Daoy (cell line): Measurements from ENCODE around the gene LRP1B. TPM values are rescaled to one million over a fixed set of nuclear protein-coding genes. Genes with fewer than 3 reads are reported as not detected.

Experiments
- DNase-seq: peaks from one replicate; pipeline ENCODE4 v3.0.0-alpha.2; 2015; ENCODE audit warnings: low read depth
- total RNA-seq: library from RNA; depleted of rRNA; stranded (reverse); fragments of >200 nt; shearing (Covaris generic); gene quantifications from 2 replicates; pipeline ENCODE4 v1.2.3, GENCODE V29; 2014

Gene LRP1B
- total RNA-seq, 1 experiment from 2014 or later, result not detected

GRCh38 chr2:141151611-141152286, 979.1 kb downstream of the LRP1B start:
- DNase-seq, result no peak

DNA sequence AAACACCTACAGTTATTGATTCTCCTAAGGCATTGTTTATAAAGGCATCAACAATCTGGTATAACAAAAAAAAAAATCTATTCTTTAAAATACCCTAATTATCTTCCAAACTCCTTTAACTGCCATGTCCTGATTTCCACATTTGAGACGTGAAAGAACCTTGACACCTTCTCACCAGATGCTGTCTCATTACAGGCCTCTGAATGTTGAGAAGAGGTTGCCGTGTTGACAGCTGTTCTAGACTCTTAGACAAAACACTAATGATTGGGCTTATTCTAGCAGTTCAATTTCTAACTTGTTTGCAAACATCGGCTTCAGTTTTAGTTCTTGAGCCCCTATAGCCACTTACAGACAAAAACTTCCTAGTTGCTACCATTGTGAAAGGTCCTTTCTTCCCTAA, 988.8 kb downstream of the LRP1B start:
- no peak for DNase-seq

- DNase-seq, result no peak
Observed at GRCh38 chr2:141137122-141137693, 993.6 kb downstream of the LRP1B start.

DNA sequence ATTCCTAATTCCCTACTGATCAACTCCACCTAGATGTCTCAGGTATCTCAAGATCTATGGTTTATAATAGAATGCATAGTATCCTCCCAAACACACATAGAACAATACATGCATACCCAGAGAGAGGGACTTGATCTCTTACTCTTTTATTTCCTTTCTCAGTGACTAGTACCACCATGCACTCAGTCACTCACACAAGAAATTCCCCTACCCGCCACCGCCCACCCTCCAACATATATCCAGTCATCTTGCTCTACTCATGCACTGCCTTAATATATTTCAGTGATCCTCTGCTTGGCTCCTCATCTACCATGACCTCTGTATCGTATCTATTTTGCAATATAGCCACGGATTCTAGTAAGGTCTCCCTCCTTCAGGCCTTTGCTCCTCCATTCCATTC, 996.9 kb downstream of the LRP1B start:
- no peak for DNase-seq

- DNase-seq, result no peak
Observed at GRCh38 chr2:141125432-141125831, 1005.4 kb downstream of the LRP1B start.

- DNase-seq, result no peak
Observed at GRCh38 chr2:141118836-141119235, 1012.0 kb downstream of the LRP1B start.

- no peak for DNase-seq
Observed at GRCh38 chr2:141113301-141113700, 1017.5 kb downstream of the LRP1B start.

- no peak for DNase-seq
Observed at GRCh38 chr2:141109633-141110032, 1021.2 kb downstream of the LRP1B start.

DNA sequence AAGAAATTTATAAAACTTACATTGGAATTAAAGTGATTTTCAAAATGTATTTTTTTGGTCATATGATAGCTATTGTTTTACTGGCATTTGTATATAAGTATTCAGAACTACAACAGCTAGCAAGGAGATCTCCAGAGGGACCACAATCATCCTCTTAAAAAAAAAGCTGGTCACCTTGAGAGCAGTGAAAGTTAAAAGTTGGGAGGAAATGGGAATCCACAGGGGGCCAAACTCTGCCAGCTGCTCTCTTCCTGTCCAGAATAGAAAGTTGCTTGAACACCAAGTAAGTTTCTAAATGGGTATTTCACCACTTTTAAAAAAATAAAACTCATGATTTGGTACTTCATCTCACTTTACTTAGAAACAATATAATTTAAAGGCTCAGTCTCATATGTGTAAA, 1025.1 kb downstream of the LRP1B start:
- DNase-seq, result no peak

GRCh38 chr2:141103216-141103615, 1027.6 kb downstream of the LRP1B start:
- no peak for DNase-seq

DNA sequence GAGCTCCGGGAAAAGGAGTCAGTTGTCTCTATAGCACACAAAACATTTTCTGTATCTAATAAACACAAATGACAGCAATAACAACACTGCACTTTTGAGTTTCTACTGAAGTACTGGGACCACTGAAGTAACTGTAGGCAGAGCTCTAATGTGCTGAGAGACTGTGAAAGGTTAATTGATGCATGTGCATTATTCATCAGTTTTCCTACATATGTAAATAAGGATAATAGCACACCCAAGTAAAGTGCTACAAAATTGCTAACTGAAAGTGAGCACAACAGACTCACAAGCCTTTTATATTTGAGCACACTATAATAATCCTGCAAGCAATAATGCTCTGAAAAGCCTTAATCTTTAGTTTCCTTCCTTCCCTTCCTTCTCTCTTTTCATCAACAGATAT, 1051.6 kb downstream of the LRP1B start:
- DNase-seq, result no peak

DNA sequence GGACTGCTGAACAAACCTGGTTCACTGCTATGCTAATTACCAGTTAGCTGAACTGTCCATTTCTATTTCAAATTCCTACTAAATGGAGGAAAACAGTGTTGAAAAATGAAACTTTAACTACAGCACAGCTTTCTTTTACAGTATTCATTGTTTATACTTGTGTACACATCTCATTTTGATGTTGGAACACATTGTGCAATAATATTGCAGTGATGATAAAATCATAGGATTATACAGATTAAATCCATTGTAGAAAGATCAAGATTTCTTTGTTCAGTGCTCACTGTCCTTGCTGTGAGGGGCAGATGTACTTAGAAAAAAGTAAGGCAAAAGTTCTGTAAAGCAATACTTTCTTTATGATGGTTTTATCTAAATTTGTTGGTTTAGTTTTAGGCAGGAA, 1055.1 kb downstream of the LRP1B start:
- DNase-seq, result no peak

DNA sequence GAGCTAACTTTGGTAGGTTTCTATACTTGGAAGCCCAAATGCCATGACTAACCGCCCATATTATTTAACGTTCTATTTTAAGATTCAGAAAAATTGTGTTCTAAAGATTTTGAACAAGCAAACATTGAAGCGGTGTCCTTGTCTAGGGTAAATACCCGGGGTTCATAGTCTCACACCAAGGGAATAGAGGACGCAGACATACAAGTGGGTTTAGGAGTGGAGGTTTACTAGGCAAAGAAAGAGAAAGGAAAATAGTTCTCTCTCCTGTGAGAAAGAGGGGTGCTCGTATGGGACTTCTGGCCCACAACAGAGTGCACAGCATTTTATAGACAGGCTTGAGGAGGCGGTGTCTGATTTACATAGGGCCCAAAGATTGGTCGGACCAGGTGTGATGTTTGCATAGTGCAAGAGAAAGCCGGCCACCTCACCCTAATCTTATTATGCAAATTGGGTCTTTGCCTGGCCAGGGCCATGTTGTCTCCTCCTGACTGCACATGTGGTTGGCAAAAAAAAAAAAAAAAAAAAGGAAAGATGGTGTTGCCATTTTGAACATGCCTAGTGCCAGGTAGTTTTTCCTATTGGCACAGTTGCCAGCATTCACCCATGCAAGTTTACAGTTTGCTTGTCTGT, 1062.6 kb downstream of the LRP1B start:
- no peak for DNase-seq

GRCh38 chr2:141065042-141065441, 1065.8 kb downstream of the LRP1B start:
- no peak for DNase-seq

GRCh38 chr2:141063406-141063805, 1067.4 kb downstream of the LRP1B start:
- no peak for DNase-seq

GRCh38 chr2:141062443-141062842, 1068.4 kb downstream of the LRP1B start:
- no peak for DNase-seq

DNA sequence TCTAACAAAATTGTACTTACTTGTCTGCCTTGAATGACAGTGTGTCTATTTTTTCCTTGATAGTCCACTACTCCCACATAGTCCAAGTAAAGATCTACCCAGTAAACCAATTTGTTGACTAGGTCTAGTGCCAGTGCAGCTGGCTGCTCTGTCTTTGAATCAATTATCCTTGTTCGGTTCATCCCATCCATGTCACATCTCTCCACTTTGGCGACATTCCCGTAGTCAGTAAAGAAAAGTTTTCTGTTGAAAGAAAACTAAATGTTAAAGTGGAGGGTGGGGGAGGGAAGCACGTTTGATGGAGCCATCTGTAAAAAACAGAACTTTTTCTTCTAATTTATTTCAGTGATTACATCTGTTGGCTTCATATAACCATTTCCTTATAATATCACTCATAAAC, 1068.8 kb downstream of the LRP1B start:
- DNase-seq, result no peak

DNA sequence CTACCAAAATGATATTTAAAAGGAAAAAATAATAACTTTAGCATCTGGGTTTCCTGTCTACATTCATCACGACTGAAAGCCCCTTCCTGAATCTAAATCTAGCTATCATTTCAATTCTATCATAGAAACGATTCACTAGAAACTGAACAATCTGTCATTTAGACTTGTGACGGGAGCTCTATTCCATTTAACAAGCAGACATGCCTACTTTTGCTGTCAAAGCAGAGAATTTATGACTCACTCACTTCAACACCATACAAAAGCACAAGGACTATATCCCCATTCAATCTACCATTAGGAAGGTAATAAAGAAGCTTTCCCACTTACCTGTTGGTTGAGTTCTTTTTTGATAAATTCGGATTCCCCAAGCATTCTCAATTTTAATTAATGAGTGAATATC, 1072.3 kb downstream of the LRP1B start:
- DNase-seq, result no peak

DNA sequence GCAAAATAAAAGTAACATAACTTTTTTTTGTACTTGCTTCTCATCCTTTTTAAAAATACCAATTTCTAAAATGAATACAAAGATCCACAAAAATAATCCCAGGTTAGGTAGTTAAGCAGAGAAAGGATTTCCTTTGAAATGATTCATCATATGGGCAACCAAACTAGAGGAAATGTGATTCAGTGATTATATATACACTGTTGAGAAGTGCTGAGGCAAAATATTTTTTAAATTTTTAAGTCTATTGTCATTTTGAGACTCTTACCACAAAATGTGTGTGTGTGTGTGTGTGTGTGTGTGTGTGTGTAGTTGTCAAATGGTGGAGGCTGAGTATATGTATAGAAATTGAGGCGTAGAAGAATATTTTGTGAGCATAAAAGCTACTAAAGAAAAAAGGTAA, 1075.3 kb downstream of the LRP1B start:
- DNase-seq, result no peak

GRCh38 chr2:141048951-141049350, 1081.9 kb downstream of the LRP1B start:
- no peak for DNase-seq

DNA sequence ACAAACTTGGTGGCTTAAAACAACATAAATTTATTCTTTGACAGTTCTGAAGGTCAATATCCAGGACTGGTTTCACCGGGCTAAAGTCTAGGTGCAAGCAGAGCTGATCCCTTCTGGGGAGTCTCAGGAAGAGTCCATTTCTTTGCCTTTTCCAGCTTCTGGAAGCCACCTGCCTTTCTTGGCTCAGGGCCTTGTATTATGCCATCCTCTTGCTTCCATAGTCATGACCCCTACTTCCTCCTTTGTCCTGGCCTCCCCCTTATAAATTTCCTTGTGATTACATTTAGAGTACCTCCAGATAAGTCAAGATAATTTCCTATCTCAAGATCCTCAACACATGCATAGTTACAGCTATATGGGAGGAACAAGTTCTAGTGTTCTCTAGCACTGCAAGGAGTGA, 1089.5 kb downstream of the LRP1B start:
- DNase-seq, result no peak

GRCh38 chr2:141038341-141038740, 1092.5 kb downstream of the LRP1B start:
- DNase-seq, result no peak

DNA sequence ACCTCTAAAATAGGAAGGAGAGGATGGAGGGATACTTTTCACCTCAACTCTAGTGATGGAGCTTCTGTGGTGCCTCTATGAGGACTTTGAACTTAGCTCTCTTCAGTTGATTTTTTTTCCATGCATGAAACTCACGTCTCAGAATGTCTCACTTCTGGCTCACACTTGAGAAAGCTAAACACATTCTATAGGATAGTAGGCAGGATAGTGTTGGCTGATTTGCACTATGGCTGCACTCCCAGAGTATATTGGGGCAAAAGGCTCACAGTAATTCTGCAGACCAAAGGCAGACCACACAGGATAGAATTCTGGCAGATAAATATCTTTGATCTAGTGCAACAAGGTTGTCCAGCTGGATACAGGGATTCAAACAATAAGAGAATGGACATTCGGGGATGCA, 1093.5 kb downstream of the LRP1B start:
- no peak for DNase-seq
